ENCODE data around the gene TTLL1. TPM values are rescaled to one million over a fixed set of nuclear protein-coding genes. Genes with fewer than 3 reads are reported as not detected.

The TTLL1 gene
- total RNA-seq, 2 experiments from 2014 or later: 4.2 to 6.0 TPM

- Mint-ChIP-seq H3K27ac (no peak overlapping the region), H3K27me3 (no peaks in the 10 kb centered on the region), H3K36me3 (ENCODE audit: low read depth) (no peaks in the 10 kb centered on the region), H3K4me1 (ENCODE audit: low read depth) (peaks cover 24% of the 10 kb centered on the region), H3K4me3 (no peak overlapping the region), H3K9me3 (no peaks in the 10 kb centered on the region)
- ChIA-PET CTCF (interaction anchor here (1.3 kb wide), 1 partner anchor 21 kb away, joined by 3 read pairs; no protein-coding TSS in a partner anchor), POLR2A (interaction anchor here (0.6 to 1.1 kb wide), 2 partner anchors 10 to 25 kb away, joined by 3 to 4 read pairs; no protein-coding TSS in a partner anchor)
- TF ChIP-seq CTCF (IDR thresholded peaks at IDR 0.05): no peak
- ATAC-seq (no peak), DNase-seq (no peak)
- intact Hi-C loops (cut with micrococcal nuclease): no loop called here
These were observed 76.8 kb downstream of the TTLL1 start for GRCh38 chr22:43012390-43012789.

GRCh38 chr22:43011079-43011478, 78.1 kb downstream of the TTLL1 start:
- DNase-seq (no peak), ATAC-seq (no peak)
- no peaks in the 10 kb centered on the region for H3K9me3 Mint-ChIP-seq
- no peak overlapping the region for H3K27ac Mint-ChIP-seq
- peaks cover 32% of the 10 kb centered on the region for H3K4me1 Mint-ChIP-seq (ENCODE audit: low read depth)
- intact Hi-C loops (cut with micrococcal nuclease): no loop called here
- CTCF ChIA-PET: no interaction called here
- no peak overlapping the region for H3K4me3 Mint-ChIP-seq
- H3K27me3 Mint-ChIP-seq: no peaks in the 10 kb centered on the region
- no peaks in the 10 kb centered on the region for H3K36me3 Mint-ChIP-seq (ENCODE audit: low read depth)
- no peak for TF ChIP-seq CTCF (IDR thresholded peaks at IDR 0.05)
- POLR2A ChIA-PET: no interaction called here

GRCh38 chr22:43009444-43009843, 79.7 kb downstream of the TTLL1 start:
- Mint-ChIP-seq H3K27me3 (no peaks in the 10 kb centered on the region), H3K27ac (no peak overlapping the region), H3K4me1 (ENCODE audit: low read depth) (peaks cover 39% of the 10 kb centered on the region), H3K9me3 (no peaks in the 10 kb centered on the region), H3K4me3 (no peak overlapping the region), H3K36me3 (ENCODE audit: low read depth) (no peaks in the 10 kb centered on the region)
- POLR2A ChIA-PET: no interaction called here
- ATAC-seq (no peak), DNase-seq (no peak)
- TF ChIP-seq CTCF (IDR thresholded peaks at IDR 0.05): no peak
- CTCF ChIA-PET: no interaction called here
- intact Hi-C loops (cut with micrococcal nuclease): no loop called here

- Mint-ChIP-seq H3K9me3 (no peaks in the 10 kb centered on the region), H3K4me1 (ENCODE audit: low read depth) (peaks cover 43% of the 10 kb centered on the region), H3K27me3 (no peaks in the 10 kb centered on the region), H3K27ac (no peak overlapping the region), H3K4me3 (no peak overlapping the region), H3K36me3 (ENCODE audit: low read depth) (no peaks in the 10 kb centered on the region)
- CTCF ChIA-PET: interaction anchor here (1.6 kb wide), 1 partner anchor 18 kb away, joined by 3 read pairs; no protein-coding TSS in a partner anchor
- DNase-seq (no peak), ATAC-seq (no peak)
- POLR2A ChIA-PET: no interaction called here
- intact Hi-C loops (cut with micrococcal nuclease): no loop called here
- no peak for TF ChIP-seq CTCF (IDR thresholded peaks at IDR 0.05)
These were observed 80.3 kb downstream of the TTLL1 start for GRCh38 chr22:43008921-43009320.

- POLR2A ChIA-PET: no interaction called here
- no peak for ATAC-seq
- peaks cover 3% of the 10 kb centered on the region for H3K36me3 Mint-ChIP-seq (ENCODE audit: low read depth)
These were observed 80.7 kb downstream of the TTLL1 start for GRCh38 chr22:43008509-43008908.

More at GRCh38 chr22:43008509-43008908, 80.7 kb downstream of the TTLL1 start:
- no peaks in the 10 kb centered on the region for H3K9me3 Mint-ChIP-seq
- CTCF ChIA-PET: interaction anchor here (1.6 kb wide), 1 partner anchor 18 kb away, joined by 3 read pairs; no protein-coding TSS in a partner anchor
- H3K27me3 Mint-ChIP-seq: no peaks in the 10 kb centered on the region
- no peak overlapping the region for H3K27ac Mint-ChIP-seq
- intact Hi-C loops (cut with micrococcal nuclease): no loop called here
- DNase-seq: no peak
- H3K4me1 Mint-ChIP-seq (ENCODE audit: low read depth): peaks cover 43% of the 10 kb centered on the region
- no peak overlapping the region for H3K4me3 Mint-ChIP-seq
- TF ChIP-seq CTCF (IDR thresholded peaks at IDR 0.05): no peak
